SK-N-SH (cell line): ENCODE measurements around the gene ZNF777. TPM values are rescaled to one million over a fixed set of nuclear protein-coding genes. Genes with fewer than 3 reads are reported as not detected.

Source experiments
- CTCF ChIA-PET: fragments of 300-600, 350-600 bp; formaldehyde crosslinking; extraction: SDS; loops from one replicate; lab custom pipeline; 2021; lab: Yijun Ruan, JAX
- POLR2A ChIA-PET: fragments of 350-600 bp; sonication (Branson Sonifier 250); formaldehyde crosslinking; extraction: SDS; loops from one replicate; lab custom pipeline; 2020; ENCODE audit warnings: antibody characterized with exemption, inconsistent platforms; lab: Yijun Ruan, JAX
- DNase-seq: peaks from one replicate; pipeline ENCODE4 v3.0.0; 2012
- H2AFZ ChIP-seq: fragments of 200-600 bp; sonication (generic); 2 replicates; pipeline ENCODE4 v1.8.1; 2016; ENCODE audit warnings: antibody characterized with exemption, mild to moderate bottlenecking, low read depth
- H3F3A ChIP-seq: fragments of 200-600 bp; sonication (generic); replicated peaks from 2 replicates; pipeline ENCODE3; 2016; ENCODE audit warnings: antibody characterized with exemption, mild to moderate bottlenecking; ENCODE audit not compliant: insufficient read depth
- H3K27ac ChIP-seq, 2 experiments: fragments of 200-500 bp in 1 of 2; fragments of 200-600 bp in 1 of 2; sonication (Bioruptor generic) in 1 of 2; sonication (generic), shearing (Covaris generic) in 1 of 2; 2 replicates each; pipeline versions ENCODE4 v1.5.1 to v1.6.1; 2014 to 2016; ENCODE audit warnings: low read depth in 2 of 2, inconsistent platforms in 1 of 2, low read length in 1 of 2, mild to moderate bottlenecking in 1 of 2, mixed read lengths in 1 of 2
- H3K27me3 ChIP-seq: fragments of 200-600 bp; sonication (generic), shearing (Covaris generic); 2 replicates; pipeline ENCODE4 v1.6.1; 2016; ENCODE audit warnings: mixed run types; ENCODE audit not compliant: insufficient read depth
- H3K36me3 ChIP-seq, 2 experiments: fragments of 200-500 bp in 1 of 2; fragments of 200-600 bp in 1 of 2; sonication (Bioruptor generic) in 1 of 2; sonication (generic) in 1 of 2; replicated peaks in 1 of 2; 2 replicates each; pipeline versions ENCODE3 to v1.5.1; 2014 to 2016; ENCODE audit warnings: low read length in 1 of 2, mild to moderate bottlenecking in 1 of 2; ENCODE audit not compliant: insufficient read depth in 2 of 2, control insufficient read depth in 1 of 2
- H3K4me1 ChIP-seq, 2 experiments: fragments of 200-500 bp in 1 of 2; fragments of 200-600 bp in 1 of 2; sonication (Bioruptor generic) in 1 of 2; sonication (generic), shearing (Covaris generic) in 1 of 2; 2 replicates each; pipeline versions ENCODE4 v1.5.1 to v1.6.1; 2014 to 2016; ENCODE audit warnings: low read depth in 1 of 2, low read length in 1 of 2, mixed run types in 1 of 2; ENCODE audit not compliant: insufficient read depth in 2 of 2, control insufficient read depth in 1 of 2
- H3K4me2 ChIP-seq: fragments of 200-600 bp; sonication (generic), shearing (Covaris generic); 2 replicates; pipeline ENCODE4 v1.6.1; 2017; ENCODE audit warnings: mixed run types
- H3K4me3 ChIP-seq, 2 experiments: fragments of 200-500 bp in 1 of 2; fragments of 200-600 bp in 1 of 2; sonication (Bioruptor generic) in 1 of 2; sonication (generic), shearing (Covaris generic) in 1 of 2; 2 replicates each; pipeline versions ENCODE4 v1.5.1 to v1.8.1; 2014 to 2016; ENCODE audit warnings: low read depth in 2 of 2, inconsistent platforms in 1 of 2, low read length in 1 of 2, mild to moderate bottlenecking in 1 of 2, mixed read lengths in 1 of 2, moderate library complexity in 1 of 2
- H3K79me2 ChIP-seq: fragments of 200-600 bp; sonication (generic); 2 replicates; pipeline ENCODE4 v1.8.1; 2017; ENCODE audit warnings: mild to moderate bottlenecking; ENCODE audit not compliant: insufficient read depth
- H3K9ac ChIP-seq: fragments of 200-600 bp; sonication (generic); 2 replicates; pipeline ENCODE4 v1.6.1; 2017; ENCODE audit warnings: mixed run types
- H3K9me2 ChIP-seq: fragments of 200-600 bp; sonication (generic); 2 replicates; pipeline ENCODE4 v1.6.1; 2017; ENCODE audit warnings: mixed run types
- H3K9me3 ChIP-seq: fragments of 200-600 bp; sonication (generic); 2 replicates; pipeline ENCODE4 v1.6.1; 2017; ENCODE audit warnings: mixed run types, mild to moderate bottlenecking, moderate library complexity
- H4K20me1 ChIP-seq: fragments of 200-600 bp; sonication (generic); 2 replicates; pipeline ENCODE4 v1.6.1; 2017; ENCODE audit warnings: mild to moderate bottlenecking, mixed run types; ENCODE audit not compliant: insufficient read depth
- CTCF ChIP-seq: fragments of 200-600 bp; sonication (generic); IDR thresholded peaks from 2 replicates; pipeline ENCODE4 v1.6.1; 2017; ENCODE audit warnings: antibody characterized with exemption, mild to moderate bottlenecking, moderate library complexity
- FOXJ3 ChIP-seq: sonication (generic); formaldehyde crosslinking; IDR thresholded peaks from 2 replicates; pipeline ENCODE4 v1.5.1; 2020; ENCODE audit warnings: mild to moderate bottlenecking, missing genetic modification reagents
- GABPA ChIP-seq: IDR thresholded peaks from 2 replicates; pipeline ENCODE4 v1.4.0; 2012; ENCODE audit warnings: low read depth, mild to moderate bottlenecking
- GATA2 ChIP-seq: sonication (generic); formaldehyde crosslinking; IDR thresholded peaks from 2 replicates; pipeline ENCODE4 v1.5.0; 2020; ENCODE audit warnings: mild to moderate bottlenecking, missing genetic modification reagents
- JUND ChIP-seq: IDR thresholded peaks from 2 replicates; pipeline ENCODE4 v1.4.0; 2012
- NFIC ChIP-seq: IDR thresholded peaks from 2 replicates; pipeline ENCODE4 v1.4.0; 2012; ENCODE audit warnings: borderline replicate concordance
- NRF1 ChIP-seq: IDR thresholded peaks from 2 replicates; pipeline ENCODE4 v1.6.1; 2012; ENCODE audit warnings: low read depth, mild to moderate bottlenecking, low read length
- RCOR1 ChIP-seq: fragments of 150-350 bp; IDR thresholded peaks from 2 replicates; pipeline ENCODE4 v1.6.1; 2017; ENCODE audit warnings: antibody characterized with exemption, low read length
- RXRA ChIP-seq: IDR thresholded peaks from 2 replicates; pipeline ENCODE4 v1.4.0; 2012; ENCODE audit warnings: low read depth, mild to moderate bottlenecking, borderline replicate concordance
- SIN3A ChIP-seq: IDR thresholded peaks from 2 replicates; pipeline ENCODE4 v1.6.1; 2012; ENCODE audit warnings: low read depth, mild to moderate bottlenecking, low read length, moderate library complexity, borderline replicate concordance
- TCF12 ChIP-seq: IDR thresholded peaks from 2 replicates; pipeline ENCODE4 v1.4.0; 2012
- TEAD4 ChIP-seq: IDR thresholded peaks from 2 replicates; pipeline ENCODE4 v1.4.0; 2012; ENCODE audit warnings: mild to moderate bottlenecking, borderline replicate concordance; ENCODE audit not compliant: insufficient read depth
- USF1 ChIP-seq: IDR thresholded peaks from 2 replicates; pipeline ENCODE4 v1.4.0; 2012; ENCODE audit warnings: low read depth, borderline replicate concordance
- USF2 ChIP-seq: fragments of 150-350 bp; IDR thresholded peaks from 2 replicates; pipeline ENCODE4 v1.6.1; 2017; ENCODE audit warnings: antibody characterized with exemption, low read length, low read depth, borderline replicate concordance
- polyA plus RNA-seq, 3 experiments: library from polyadenylated mRNA; depleted of rRNA; stranded (reverse); fragments of >200 nt; gene quantifications; 2 replicates each; pipeline ENCODE4 v1.2.3, GENCODE V29; 2012
- TF ChIP-seq, protein P1 (sequence below): IDR thresholded peaks from 2 replicates; pipeline ENCODE4; 2012
- TF ChIP-seq, protein P2 (sequence below): IDR thresholded peaks from 2 replicates; pipeline ENCODE4 v1.4.0; 2012; ENCODE audit warnings: low read depth

The ZNF777 gene
- polyA plus RNA-seq, 1 of the 3 experiments (the other 2 are of a cell fraction), result 6.2 TPM

DNA sequence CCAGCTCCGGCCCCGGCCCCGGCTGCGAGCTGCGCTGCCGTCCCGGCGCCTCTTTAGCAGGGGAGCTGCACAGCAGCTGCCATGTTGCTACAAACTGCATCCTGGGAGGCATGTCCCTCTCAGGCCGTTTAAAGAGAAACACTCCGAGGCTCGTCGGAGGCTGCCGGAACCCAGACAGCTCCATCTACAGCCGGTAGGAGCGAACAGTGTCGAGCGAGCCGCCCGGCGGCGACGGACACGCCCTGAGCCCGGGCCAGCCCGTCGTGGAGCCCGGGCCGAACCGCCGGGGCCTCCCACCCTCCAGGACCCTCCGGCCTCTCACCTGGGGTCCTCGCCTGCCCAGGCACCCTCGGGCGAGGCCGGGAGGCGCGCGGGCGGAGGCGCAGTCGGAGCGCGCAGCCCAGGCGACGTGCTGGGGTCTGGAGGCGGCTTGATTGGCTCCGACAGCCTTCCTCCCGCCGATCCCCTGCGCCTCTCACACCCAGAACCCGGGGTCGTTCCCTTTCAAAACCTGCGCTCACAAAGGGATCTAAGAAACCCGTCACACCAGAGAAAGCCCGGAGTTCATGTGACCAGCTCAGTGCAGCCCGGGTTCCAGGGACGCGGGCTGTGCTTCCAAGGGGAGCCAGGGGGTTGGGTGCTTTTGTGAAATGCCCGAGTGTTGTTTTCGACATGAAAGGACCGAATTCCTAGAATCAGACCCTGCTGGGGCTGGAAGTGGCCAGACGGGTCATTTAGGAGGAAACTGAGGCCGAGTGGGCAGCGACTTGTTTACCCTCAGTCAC, at the start of gene ZNF777 (continued):
- TF ChIP-seq FOXJ3 (CRISPR knock-in tag), result no peak
- no peak for TF ChIP-seq USF2
- peak; percentile 66 for TF ChIP-seq CTCF
- TF ChIP-seq USF1, result no peak
- TF ChIP-seq, protein P1, sequence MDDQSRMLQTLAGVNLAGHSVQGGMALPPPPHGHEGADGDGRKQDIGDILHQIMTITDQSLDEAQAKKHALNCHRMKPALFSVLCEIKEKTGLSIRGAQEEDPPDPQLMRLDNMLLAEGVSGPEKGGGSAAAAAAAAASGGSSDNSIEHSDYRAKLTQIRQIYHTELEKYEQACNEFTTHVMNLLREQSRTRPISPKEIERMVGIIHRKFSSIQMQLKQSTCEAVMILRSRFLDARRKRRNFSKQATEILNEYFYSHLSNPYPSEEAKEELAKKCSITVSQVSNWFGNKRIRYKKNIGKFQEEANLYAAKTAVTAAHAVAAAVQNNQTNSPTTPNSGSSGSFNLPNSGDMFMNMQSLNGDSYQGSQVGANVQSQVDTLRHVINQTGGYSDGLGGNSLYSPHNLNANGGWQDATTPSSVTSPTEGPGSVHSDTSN, result no peak; the same call in 1 of the 2 replicates

- DNase-seq, result no peak
- Histone ChIP-seq H3K4me1 (no peaks in the 10 kb centered on the region), H3K9me3 (peaks cover 21% of the 10 kb centered on the region; the same call in 1 of the 2 replicates), H3K9me2 (no peaks in the 10 kb centered on the region), H3K79me2 (no peaks in the 10 kb centered on the region), H3K36me3 (peaks cover 0 to 3% of the 10 kb centered on the region in 2 experiments), H3K27ac (no peak overlapping the region), H3K4me3 (no peak overlapping the region), H3F3A (no peaks in the 10 kb centered on the region), H3K27me3 (no peaks in the 10 kb centered on the region), H4K20me1 (no peaks in the 10 kb centered on the region), H3K9ac (no peak overlapping the region), H2AFZ (no peak overlapping the region), H3K4me2 (no peak overlapping the region)
- CTCF ChIA-PET, result no interaction called here
- POLR2A ChIA-PET, result no interaction called here
- TF ChIP-seq, protein P2, sequence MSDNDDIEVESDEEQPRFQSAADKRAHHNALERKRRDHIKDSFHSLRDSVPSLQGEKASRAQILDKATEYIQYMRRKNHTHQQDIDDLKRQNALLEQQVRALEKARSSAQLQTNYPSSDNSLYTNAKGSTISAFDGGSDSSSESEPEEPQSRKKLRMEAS, result no peak
- TF ChIP-seq SIN3A (no peak), RCOR1 (no peak), RXRA (no peak), NRF1 (no peak), GABPA (no peak), NFIC (no peak), TCF12 (no peak), GATA2 (no peak), USF2 (no peak), TEAD4 (no peak), JUND (no peak)
These were observed 49.4 kb upstream of the ZNF777 start for GRCh38 chr7:149510248-149510647.
